K562 (cell line): ENCODE data around the gene CACNA1A. TPM values are rescaled to one million over a fixed set of nuclear protein-coding genes. Genes with fewer than 3 reads are reported as not detected.

Source experiments
- ESRRA ChIP-seq: fragments of 450-650 bp; IDR thresholded peaks from 2 replicates; pipeline ENCODE4 v1.6.1; 2014; ENCODE audit warnings: low read depth, mild to moderate bottlenecking, moderate library complexity, borderline replicate concordance
- FOXK1 ChIP-seq: sonication (generic); formaldehyde crosslinking; IDR thresholded peaks from 2 replicates; pipeline ENCODE4 v1.8.0; 2022; ENCODE audit warnings: missing genetic modification reagents, mild to moderate bottlenecking, borderline replicate concordance
- SRF ChIP-seq, 2 experiments: fragments of 250-450, 450-650 bp in 1 of 2; sonication (Bioruptor Pico) in 1 of 2; sonication (generic) in 1 of 2; formaldehyde crosslinking; IDR thresholded peaks; 2 replicates each; pipeline versions ENCODE4 v1.5.0 to v1.5.1; 2020 to 2022; ENCODE audit warnings: mild to moderate bottlenecking in 1 of 2, missing genetic modification reagents in 1 of 2
- TARDBP ChIP-seq: fragments of 450-650 bp; IDR thresholded peaks from 2 replicates; pipeline ENCODE4 v1.6.1; 2016
- YBX1 ChIP-seq: fragments of 450-650 bp; IDR thresholded peaks from 2 replicates; pipeline ENCODE4 v1.7.1; 2016; ENCODE audit warnings: mild to moderate bottlenecking
- ZC3H11A ChIP-seq: IDR thresholded peaks from 2 replicates; pipeline ENCODE4 v1.6.1; 2012; ENCODE audit warnings: low read depth, low read length, improper control_type of control experiment
- polyA plus RNA-seq, 8 experiments: library from polyadenylated mRNA; depleted of rRNA in 4 of 8; stranded (reverse) in 5 of 8; unstranded in 3 of 8; fragments of >200 nt; fragmentation: Nextera tagmentation in 2 of 8; fragmentation: Illumina TruSeq in 1 of 8; extraction: Ambion mirVana in 2 of 8; extraction: Trizol in 1 of 8; gene quantifications; 2 replicates each; pipeline versions ENCODE4 v1.2.1 to v1.2.3, GENCODE V29; 2011 to 2014; ENCODE audit warnings: inconsistent platforms in 1 of 8, missing spikeins in 1 of 8
- total RNA-seq, 7 experiments: library from RNA; depleted of rRNA in 6 of 7; stranded (reverse); fragments of >200 nt in 6 of 7; fragmentation: Illumina TruSeq in 2 of 7; extraction: Trizol in 2 of 7; gene quantifications; 2 replicates each; pipeline versions ENCODE4 v1.2.1 to v1.2.3, GENCODE V29; 2011 to 2021; ENCODE audit warnings: low replicate concordance in 1 of 7
- TF ChIP-seq, protein P1 (sequence below), 2 experiments: fragments of 450-650 bp; IDR thresholded peaks; 2 replicates each; pipeline ENCODE4 v1.6.1; 2016; ENCODE audit warnings: mild to moderate bottlenecking in 2 of 2, borderline replicate concordance in 1 of 2, low read depth in 1 of 2, moderate library complexity in 1 of 2
- TF ChIP-seq, protein P2 (sequence below): fragments of 250-450 bp; sonication (Bioruptor Pico); IDR thresholded peaks from 2 replicates; pipeline ENCODE4 v1.8.0; 2022; ENCODE audit warnings: moderate library complexity, mild to moderate bottlenecking, inconsistent platforms

Gene CACNA1A
- total and polyA plus RNA-seq, 9 of the 15 experiments (the other 6 are each of a cell fraction or from before 2014, with no cell fraction given): 0.03 to 0.20 (median 0.09) TPM; not detected in 1

DNA sequence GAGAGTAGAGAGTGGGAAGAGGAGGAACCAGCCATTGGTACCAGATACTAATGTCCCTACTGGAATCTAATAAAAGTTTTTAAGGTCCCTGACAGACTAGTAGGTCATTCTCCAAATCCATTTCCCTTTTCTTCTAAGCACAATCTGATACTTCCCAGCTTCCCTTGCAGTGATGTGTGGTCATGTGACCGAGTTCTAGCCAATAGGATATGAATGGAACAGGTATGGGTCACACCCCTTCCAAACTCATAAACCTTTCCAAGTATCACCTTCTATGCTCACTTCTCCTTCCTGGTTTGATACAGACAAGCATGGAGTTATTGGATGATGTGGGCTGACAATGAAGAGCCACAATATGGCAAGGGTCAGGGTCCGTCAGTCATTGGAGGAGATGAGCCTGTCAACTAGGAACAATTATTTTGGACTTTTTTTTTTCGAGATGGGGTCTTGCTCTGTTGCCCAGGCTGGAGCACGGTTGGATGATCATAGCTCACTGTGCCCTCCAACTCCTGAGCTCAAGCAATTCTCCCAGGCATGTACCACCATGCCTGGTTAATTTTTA lies 54.8 kb downstream of the CACNA1A start (continued):
- TF ChIP-seq, protein P1, sequence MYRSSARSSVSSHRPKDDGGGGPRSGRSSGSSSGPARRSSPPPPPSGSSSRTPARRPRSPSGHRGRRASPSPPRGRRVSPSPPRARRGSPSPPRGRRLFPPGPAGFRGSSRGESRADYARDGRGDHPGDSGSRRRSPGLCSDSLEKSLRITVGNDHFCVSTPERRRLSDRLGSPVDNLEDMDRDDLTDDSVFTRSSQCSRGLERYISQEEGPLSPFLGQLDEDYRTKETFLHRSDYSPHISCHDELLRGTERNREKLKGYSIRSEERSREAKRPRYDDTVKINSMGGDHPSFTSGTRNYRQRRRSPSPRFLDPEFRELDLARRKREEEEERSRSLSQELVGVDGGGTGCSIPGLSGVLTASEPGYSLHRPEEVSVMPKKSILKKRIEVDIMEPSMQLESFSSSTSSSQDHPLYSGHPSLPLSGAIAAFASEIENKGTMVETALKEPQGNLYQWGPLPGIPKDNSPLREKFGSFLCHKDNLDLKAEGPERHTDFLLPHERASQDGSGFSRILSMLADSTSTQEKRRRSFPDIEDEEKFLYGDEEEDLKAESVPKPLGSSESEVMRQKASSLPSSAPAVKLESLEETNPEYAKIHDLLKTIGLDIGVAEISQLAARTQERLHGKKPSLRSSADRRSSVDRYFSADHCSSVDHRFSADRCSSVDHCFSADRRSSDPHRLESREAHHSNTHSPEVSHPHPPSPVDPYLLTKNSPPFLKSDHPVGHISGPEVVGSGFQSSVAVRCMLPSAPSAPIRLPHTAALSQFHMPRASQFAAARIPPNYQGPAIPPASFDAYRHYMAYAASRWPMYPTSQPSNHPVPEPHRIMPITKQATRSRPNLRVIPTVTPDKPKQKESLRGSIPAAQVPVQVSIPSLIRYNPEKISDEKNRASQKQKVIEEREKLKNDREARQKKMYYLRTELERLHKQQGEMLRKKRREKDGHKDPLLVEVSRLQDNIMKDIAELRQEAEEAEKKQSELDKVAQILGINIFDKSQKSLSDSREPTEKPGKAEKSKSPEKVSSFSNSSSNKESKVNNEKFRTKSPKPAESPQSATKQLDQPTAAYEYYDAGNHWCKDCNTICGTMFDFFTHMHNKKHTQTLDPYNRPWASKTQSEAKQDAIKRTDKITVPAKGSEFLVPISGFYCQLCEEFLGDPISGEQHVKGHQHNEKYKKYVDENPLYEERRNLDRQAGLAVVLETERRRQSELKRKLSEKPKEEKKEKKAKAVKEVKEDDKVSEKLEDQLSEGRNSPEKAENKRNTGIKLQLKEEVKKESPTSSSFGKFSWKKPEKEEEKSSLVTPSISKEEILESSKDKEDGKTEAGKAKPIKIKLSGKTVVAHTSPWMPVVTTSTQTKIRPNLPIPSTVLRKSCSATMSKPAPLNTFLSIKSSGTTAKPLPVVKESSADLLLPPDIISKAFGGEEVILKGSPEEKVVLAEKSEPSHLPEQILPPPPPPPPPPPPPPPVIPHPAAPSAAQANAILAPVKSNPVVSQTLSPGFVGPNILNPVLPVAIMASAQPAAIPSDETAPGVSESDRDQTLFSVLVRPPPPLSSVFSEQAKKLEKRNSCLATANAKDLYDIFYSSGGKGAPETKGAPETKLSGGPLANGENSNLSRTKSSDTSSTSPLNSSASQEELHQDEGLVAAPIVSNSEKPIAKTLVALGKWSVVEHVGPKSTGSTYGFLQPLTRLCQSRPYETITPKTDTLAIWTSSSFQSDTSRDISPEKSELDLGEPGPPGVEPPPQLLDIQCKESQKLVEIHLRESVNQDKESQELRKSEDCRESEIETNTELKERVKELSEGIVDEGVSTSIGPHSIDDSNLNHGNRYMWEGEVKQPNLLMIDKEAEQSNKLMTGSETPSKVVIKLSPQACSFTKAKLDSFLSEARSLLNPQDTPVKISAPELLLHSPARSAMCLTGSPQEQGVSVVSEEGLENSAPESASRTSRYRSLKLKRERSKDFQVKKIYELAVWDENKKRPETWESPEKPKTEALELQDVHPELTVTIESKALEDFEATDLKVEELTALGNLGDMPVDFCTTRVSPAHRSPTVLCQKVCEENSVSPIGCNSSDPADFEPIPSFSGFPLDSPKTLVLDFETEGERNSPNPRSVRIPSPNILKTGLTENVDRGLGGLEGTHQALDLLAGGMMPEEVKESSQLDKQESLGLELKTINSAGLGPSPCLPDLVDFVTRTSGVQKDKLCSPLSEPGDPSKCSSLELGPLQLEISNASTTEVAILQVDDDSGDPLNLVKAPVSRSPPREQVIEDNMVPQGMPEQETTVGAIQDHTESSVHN (IDR thresholded peaks at IDR 0.05; ENCODE audit: borderline replicate concordance in 1 of 2, low read depth in 1 of 2): no peak
- no peak for TF ChIP-seq SRF (CRISPR knock-in tag; IDR thresholded peaks at IDR 0.05)
- no peak for TF ChIP-seq ZC3H11A
- no peak for TF ChIP-seq YBX1
- TF ChIP-seq, protein P2, sequence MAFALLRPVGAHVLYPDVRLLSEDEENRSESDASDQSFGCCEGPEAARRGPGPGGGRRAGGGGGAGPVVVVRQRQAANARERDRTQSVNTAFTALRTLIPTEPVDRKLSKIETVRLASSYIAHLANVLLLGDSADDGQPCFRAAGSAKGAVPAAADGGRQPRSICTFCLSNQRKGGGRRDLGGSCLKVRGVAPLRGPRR: no peak
- no peak for TF ChIP-seq ESRRA
- no peak for TF ChIP-seq TARDBP
- TF ChIP-seq FOXK1 (CRISPR knock-in tag): no peak
